ENCODE results near the gene LARP4B.

The LARP4B gene

GRCh38 chr10:803041-803741 lies 128.3 kb downstream of the LARP4B start:
- Histone ChIP-seq H4K20me1 (ENCODE audit: insufficient read depth, low read length) (no peaks in the 10 kb centered on the region), H2AFZ (ENCODE audit: low read length) (no peak overlapping the region), H3K9me3 (replicated peaks; ENCODE audit: insufficient read depth, low read length) (no peaks in the 10 kb centered on the region), H3K4me1 (ENCODE audit: low read length) (no peaks in the 10 kb centered on the region), H3K9me2 (replicated peaks; ENCODE audit: insufficient read depth, low read length) (no peaks in the 10 kb centered on the region), H3K79me2 (ENCODE audit: low read length) (peaks cover 5% of the 10 kb centered on the region; the same call in 1 of the 2 replicates), H3K36me3 (replicated peaks; ENCODE audit: insufficient read depth, low read length) (peaks cover 8% of the 10 kb centered on the region), H3K27ac (ENCODE audit: low read length) (no peak overlapping the region), H3K4me3 (ENCODE audit: low read length) (no peak overlapping the region), H3F3A (ENCODE audit: insufficient read depth, low read length) (no peaks in the 10 kb centered on the region), H3K4me2 (ENCODE audit: low read depth, low read length) (no peak overlapping the region), H3K27me3 (replicated peaks; ENCODE audit: insufficient read depth, low read length) (no peaks in the 10 kb centered on the region), H3K9ac (ENCODE audit: low read length) (no peak overlapping the region)
- TF ChIP-seq CTCF (IDR thresholded peaks at IDR 0.05; ENCODE audit: low read length) (no peak), EZH2phosphoT487 (IDR thresholded peaks at IDR 0.05; ENCODE audit: low read length) (no peak), EZH2 (optimal IDR thresholded peaks at IDR 0.05; ENCODE audit: low read depth, low read length) (no peak)
- no peak for DNase-seq

- DNase-seq = no peak
- Histone ChIP-seq H3K9me3 (replicated peaks; ENCODE audit: insufficient read depth, low read length) (no peaks in the 10 kb centered on the region), H3K27ac (ENCODE audit: low read length) (no peak overlapping the region), H3K4me2 (ENCODE audit: low read depth, low read length) (no peak overlapping the region), H3K4me1 (ENCODE audit: low read length) (no peaks in the 10 kb centered on the region), H3K9me2 (replicated peaks; ENCODE audit: insufficient read depth, low read length) (no peaks in the 10 kb centered on the region), H3K79me2 (ENCODE audit: low read length) (peaks cover 5% of the 10 kb centered on the region; the same call in 1 of the 2 replicates), H3K9ac (ENCODE audit: low read length) (no peak overlapping the region), H3F3A (ENCODE audit: insufficient read depth, low read length) (no peaks in the 10 kb centered on the region), H3K27me3 (replicated peaks; ENCODE audit: insufficient read depth, low read length) (no peaks in the 10 kb centered on the region), H2AFZ (ENCODE audit: low read length) (no peak overlapping the region), H3K36me3 (replicated peaks; ENCODE audit: insufficient read depth, low read length) (peaks cover 8% of the 10 kb centered on the region), H3K4me3 (ENCODE audit: low read length) (no peak overlapping the region), H4K20me1 (ENCODE audit: insufficient read depth, low read length) (no peaks in the 10 kb centered on the region)
- no peak for TF ChIP-seq CTCF (IDR thresholded peaks at IDR 0.05; ENCODE audit: low read length)
- TF ChIP-seq EZH2phosphoT487 (IDR thresholded peaks at IDR 0.05; ENCODE audit: low read length) = no peak
- TF ChIP-seq EZH2 (optimal IDR thresholded peaks at IDR 0.05; ENCODE audit: low read depth, low read length) = no peak
Measured at GRCh38 chr10:802506-802905, 129.0 kb downstream of the LARP4B start.

- Histone ChIP-seq H3K4me2 (ENCODE audit: low read depth, low read length) (no peak overlapping the region), H3K36me3 (replicated peaks; ENCODE audit: insufficient read depth, low read length) (peaks cover 6% of the 10 kb centered on the region), H2AFZ (ENCODE audit: low read length) (no peak overlapping the region), H3K27me3 (replicated peaks; ENCODE audit: insufficient read depth, low read length) (no peaks in the 10 kb centered on the region), H3K4me1 (ENCODE audit: low read length) (no peaks in the 10 kb centered on the region), H3K4me3 (ENCODE audit: low read length) (no peak overlapping the region), H3K9ac (ENCODE audit: low read length) (no peak overlapping the region), H3K9me2 (replicated peaks; ENCODE audit: insufficient read depth, low read length) (no peaks in the 10 kb centered on the region), H3K79me2 (ENCODE audit: low read length) (peaks cover 5% of the 10 kb centered on the region; the same call in 1 of the 2 replicates), H3F3A (ENCODE audit: insufficient read depth, low read length) (no peaks in the 10 kb centered on the region), H4K20me1 (ENCODE audit: insufficient read depth, low read length) (no peaks in the 10 kb centered on the region), H3K9me3 (replicated peaks; ENCODE audit: insufficient read depth, low read length) (no peaks in the 10 kb centered on the region), H3K27ac (ENCODE audit: low read length) (no peak overlapping the region)
- no peak for TF ChIP-seq EZH2phosphoT487 (IDR thresholded peaks at IDR 0.05; ENCODE audit: low read length)
- TF ChIP-seq CTCF (IDR thresholded peaks at IDR 0.05; ENCODE audit: low read length) = no peak
- no peak for TF ChIP-seq EZH2 (optimal IDR thresholded peaks at IDR 0.05; ENCODE audit: low read depth, low read length)
- DNase-seq = no peak
Measured at GRCh38 chr10:797179-797578, 134.3 kb downstream of the LARP4B start.

Data from MM.1S (cell line).